Cardiac muscle cell (in vitro differentiated cells and primary cell): ENCODE data around the gene LCK. TPM values are rescaled to one million over a fixed set of nuclear protein-coding genes. Genes with fewer than 3 reads are reported as not detected.
A peak's percentile ranks its signal among the peaks of the same experiment; 100 is the strongest.

Source experiments
- DNase-seq, 2 donors: peaks; one replicate each; pipeline versions ENCODE4 v3.0.0 to v3.0.0-alpha.2; 2010 to 2017; ENCODE audit warnings: low read depth in 1 of 2, low spot score in 1 of 2
- H3K27ac ChIP-seq: fragments of 200-600 bp; sonication (generic); 2 replicates; pipeline ENCODE4 v1.5.1; 2016
- H3K27me3 ChIP-seq: fragments of 200-600 bp; sonication (generic); 2 replicates; pipeline ENCODE4 v1.6.0; 2016; ENCODE audit warnings: control low read depth
- H3K36me3 ChIP-seq: fragments of 200-600 bp; sonication (generic); 2 replicates; pipeline ENCODE4 v1.5.1; 2016; ENCODE audit warnings: control low read depth
- H3K4me1 ChIP-seq: fragments of 200-600 bp; sonication (generic); 2 replicates; pipeline ENCODE4 v1.8.1; 2017; ENCODE audit warnings: low read depth, mild to moderate bottlenecking, mixed run types
- H3K4me3 ChIP-seq: fragments of 200-600 bp; sonication (generic); 2 replicates; pipeline ENCODE4 v1.5.1; 2016; ENCODE audit warnings: mild to moderate bottlenecking
- H3K9me3 ChIP-seq: fragments of 200-600 bp; sonication (generic); 2 replicates; pipeline ENCODE4 v1.5.1; 2017; ENCODE audit warnings: low read depth, mild to moderate bottlenecking, control low read depth
- polyA plus RNA-seq: library from polyadenylated mRNA; unstranded; fragments of >200 nt; fragmentation: Nextera tagmentation; extraction: Ambion mirVana; gene quantifications from 2 replicates; pipeline ENCODE4 v1.2.1, GENCODE V29; 2016
- total RNA-seq: library from RNA; depleted of rRNA; stranded (reverse); fragments of >200 nt; gene quantifications from 2 replicates; pipeline ENCODE4 v1.2.3, GENCODE V29; 2016
- TF ChIP-seq, protein P1 (sequence below): IDR thresholded peaks from 2 replicates; pipeline ENCODE4 v1.5.1; 2012; ENCODE audit warnings: low read depth, mild to moderate bottlenecking, low read length

LCK gene
- total RNA-seq, result 0.18 TPM in 1 of 2 replicates, not detected in the other
- polyA plus RNA-seq, result 0.16 TPM in 1 of 2 replicates, not detected in the other

DNA sequence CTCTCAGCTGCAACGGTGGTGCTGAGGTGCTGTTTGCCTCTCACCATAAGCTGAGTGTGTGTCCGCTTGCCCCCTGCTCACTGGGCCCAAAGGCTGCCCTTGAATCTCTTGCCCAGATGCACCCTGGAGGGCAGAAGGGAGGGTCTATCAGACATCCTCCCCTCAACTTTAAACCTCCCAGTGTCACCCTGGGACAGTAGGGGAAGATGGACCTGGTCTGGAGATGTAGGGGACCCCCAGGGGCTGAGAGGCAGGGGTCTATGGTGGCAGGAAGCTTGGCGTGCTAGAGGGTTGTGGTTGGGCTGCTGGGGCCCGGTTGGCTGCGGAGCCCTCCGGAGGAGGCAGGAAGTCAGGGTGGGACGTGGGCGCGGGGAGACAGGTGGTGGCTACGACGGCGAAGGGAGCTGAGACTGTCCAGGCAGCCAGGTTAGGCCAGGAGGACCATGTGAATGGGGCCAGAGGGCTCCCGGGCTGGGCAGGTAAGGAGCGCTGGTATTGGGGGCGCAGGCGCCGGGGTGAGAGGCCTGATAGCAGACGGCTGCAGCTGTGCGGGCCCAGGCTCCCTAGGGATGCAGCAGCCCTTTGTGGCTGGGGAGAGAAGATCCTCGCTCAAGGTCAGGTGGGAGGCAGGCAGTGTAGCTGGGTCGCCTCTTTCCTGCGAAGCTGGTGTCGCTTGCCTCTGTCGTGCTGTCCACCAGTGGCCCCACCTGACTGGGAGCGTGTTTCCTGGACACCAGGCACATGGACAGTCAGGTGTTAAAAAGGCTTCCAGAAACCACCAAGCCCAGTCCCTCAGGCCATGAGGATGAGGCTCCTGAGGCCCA is at the start of gene LCK:
Gene LCK (plus strand): TSS at position 373 of the 824 bp plus-strand sequence. CDS start 23,065 bp downstream, outside the sequence.
- no peak within 1 kb of the TSS for H3K27ac ChIP-seq
- peaks cover 11% of the 10 kb centered on the region for H3K4me1 ChIP-seq
- H3K4me3 ChIP-seq, result no peak within 1 kb of the TSS
- H3K27me3 ChIP-seq, result no peaks in the 10 kb centered on the region
- no peaks in the 10 kb centered on the region for H3K36me3 ChIP-seq
- DNase-seq, result no peak
- no peaks in the 10 kb centered on the region for H3K9me3 ChIP-seq
- TF ChIP-seq, protein P1, sequence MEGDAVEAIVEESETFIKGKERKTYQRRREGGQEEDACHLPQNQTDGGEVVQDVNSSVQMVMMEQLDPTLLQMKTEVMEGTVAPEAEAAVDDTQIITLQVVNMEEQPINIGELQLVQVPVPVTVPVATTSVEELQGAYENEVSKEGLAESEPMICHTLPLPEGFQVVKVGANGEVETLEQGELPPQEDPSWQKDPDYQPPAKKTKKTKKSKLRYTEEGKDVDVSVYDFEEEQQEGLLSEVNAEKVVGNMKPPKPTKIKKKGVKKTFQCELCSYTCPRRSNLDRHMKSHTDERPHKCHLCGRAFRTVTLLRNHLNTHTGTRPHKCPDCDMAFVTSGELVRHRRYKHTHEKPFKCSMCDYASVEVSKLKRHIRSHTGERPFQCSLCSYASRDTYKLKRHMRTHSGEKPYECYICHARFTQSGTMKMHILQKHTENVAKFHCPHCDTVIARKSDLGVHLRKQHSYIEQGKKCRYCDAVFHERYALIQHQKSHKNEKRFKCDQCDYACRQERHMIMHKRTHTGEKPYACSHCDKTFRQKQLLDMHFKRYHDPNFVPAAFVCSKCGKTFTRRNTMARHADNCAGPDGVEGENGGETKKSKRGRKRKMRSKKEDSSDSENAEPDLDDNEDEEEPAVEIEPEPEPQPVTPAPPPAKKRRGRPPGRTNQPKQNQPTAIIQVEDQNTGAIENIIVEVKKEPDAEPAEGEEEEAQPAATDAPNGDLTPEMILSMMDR, result no peak

DNA sequence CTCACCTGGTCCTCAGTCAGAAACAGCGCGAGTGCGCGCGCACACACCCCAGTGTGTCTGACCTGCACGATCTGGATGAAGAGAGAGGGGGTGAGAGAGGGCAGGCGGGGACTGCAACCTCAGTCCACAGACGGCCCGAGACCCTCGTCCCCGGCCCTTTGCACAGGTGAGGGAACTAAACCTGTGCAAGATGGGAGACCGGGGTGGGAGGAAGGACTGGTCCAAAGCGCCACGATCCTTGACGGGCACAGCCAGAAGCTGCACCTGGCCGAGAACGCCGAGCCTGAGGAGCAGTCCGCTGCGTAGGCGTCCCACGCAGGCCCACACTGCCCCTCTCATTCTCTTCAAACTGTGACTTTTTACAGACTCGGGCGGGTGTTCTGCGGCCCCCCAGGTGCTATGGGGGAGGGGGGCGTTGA is 46.1 kb upstream of the LCK start:
- TF ChIP-seq, protein P1, result no peak
- Histone ChIP-seq H3K4me3 (peak overlapping the region; percentile 64), H3K27me3 (no peaks in the 10 kb centered on the region), H3K9me3 (no peaks in the 10 kb centered on the region), H3K27ac (no peak overlapping the region), H3K4me1 (peaks cover under 1% of the 10 kb centered on the region), H3K36me3 (no peaks in the 10 kb centered on the region)
- no peak for DNase-seq

GRCh38 chr1:32205401-32206370 is 45.4 kb upstream of the LCK start, which contains the start of gene IQCC:
Gene IQCC, plus strand, starts transcription at chr1:32205671. Its CDS starts 11 bp downstream, at chr1:32205682.
- no peaks in the 10 kb centered on the region for H3K36me3 ChIP-seq
- peak within 1 kb of the TSS; percentile 64 for H3K4me3 ChIP-seq
- no peaks in the 10 kb centered on the region for H3K27me3 ChIP-seq
- peak; percentile 84 to 94 for DNase-seq
- H3K4me1 ChIP-seq, result no peaks in the 10 kb centered on the region
- no peak within 1 kb of the TSS for H3K27ac ChIP-seq
- TF ChIP-seq, protein P1, result no peak
- no peaks in the 10 kb centered on the region for H3K9me3 ChIP-seq

DNA sequence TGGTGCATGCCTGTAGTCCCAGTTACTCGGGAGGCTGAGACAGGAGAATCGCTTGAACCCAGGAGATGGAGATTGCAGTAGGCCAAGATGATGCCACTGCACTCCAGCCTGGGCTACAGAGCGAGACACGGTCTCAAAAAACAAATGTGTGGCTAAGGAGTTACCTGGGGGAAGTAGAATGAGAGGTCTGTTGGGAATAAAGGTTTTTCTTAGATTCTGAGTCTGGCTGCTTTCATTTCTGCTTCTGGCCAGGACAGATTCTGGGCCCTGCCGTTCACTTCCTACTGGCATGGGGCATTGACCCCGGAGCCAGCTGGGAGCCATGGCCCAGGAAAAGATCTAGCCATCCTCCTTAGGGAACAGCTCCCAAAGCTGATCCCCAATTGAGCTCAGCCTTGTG is 42.6 kb upstream of the LCK start:
- Histone ChIP-seq H3K9me3 (no peaks in the 10 kb centered on the region), H3K27ac (no peak overlapping the region), H3K36me3 (no peaks in the 10 kb centered on the region), H3K4me3 (no peak overlapping the region), H3K4me1 (no peaks in the 10 kb centered on the region), H3K27me3 (no peaks in the 10 kb centered on the region)
- TF ChIP-seq, protein P1, result no peak
- no peak for DNase-seq

DNA sequence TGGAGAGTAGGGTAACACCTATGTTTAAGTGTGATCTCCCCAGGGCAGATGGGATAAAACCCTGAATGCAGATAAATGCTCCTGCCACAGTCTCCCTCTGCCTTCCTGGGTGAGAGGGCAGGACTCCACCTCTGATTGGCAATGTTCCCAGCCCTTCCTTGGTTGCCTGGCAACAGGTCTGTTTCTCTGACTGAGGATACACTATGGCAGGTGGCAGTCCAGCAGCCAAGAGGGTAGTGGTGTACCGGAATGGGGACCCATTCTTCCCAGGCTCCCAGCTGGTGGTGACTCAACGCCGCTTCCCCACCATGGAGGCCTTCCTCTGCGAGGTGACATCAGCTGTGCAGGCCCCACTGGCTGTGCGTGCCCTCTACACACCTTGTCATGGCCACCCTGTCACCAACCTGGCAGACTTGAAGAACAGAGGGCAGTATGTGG is 42.2 kb upstream of the LCK start, which contains the start of gene DCDC2B:
Gene DCDC2B (plus strand): TSS at position 199 of the 438 bp plus-strand sequence. CDS start 5 bp downstream, at position 204.
- Histone ChIP-seq H3K4me3 (no peak within 1 kb of the TSS), H3K9me3 (no peaks in the 10 kb centered on the region), H3K27me3 (no peaks in the 10 kb centered on the region), H3K4me1 (no peaks in the 10 kb centered on the region), H3K36me3 (peaks cover 1% of the 10 kb centered on the region), H3K27ac (no peak within 1 kb of the TSS)
- TF ChIP-seq, protein P1, result no peak
- peak in 1 of 2 donors; percentile 51 for DNase-seq
